Endothelial cell of coronary artery (primary cell): ENCODE measurements around the gene GRM6. TPM values are rescaled to one million over a fixed set of nuclear protein-coding genes. Genes with fewer than 3 reads are reported as not detected.

Source experiments
- total RNA-seq: library from RNA; depleted of rRNA; stranded (reverse); fragments of >200 nt; gene quantifications from 2 replicates; pipeline ENCODE4 v1.2.3, GENCODE V29; 2014

The GRM6 gene
- total RNA-seq = not detected in 2 replicates

DNA sequence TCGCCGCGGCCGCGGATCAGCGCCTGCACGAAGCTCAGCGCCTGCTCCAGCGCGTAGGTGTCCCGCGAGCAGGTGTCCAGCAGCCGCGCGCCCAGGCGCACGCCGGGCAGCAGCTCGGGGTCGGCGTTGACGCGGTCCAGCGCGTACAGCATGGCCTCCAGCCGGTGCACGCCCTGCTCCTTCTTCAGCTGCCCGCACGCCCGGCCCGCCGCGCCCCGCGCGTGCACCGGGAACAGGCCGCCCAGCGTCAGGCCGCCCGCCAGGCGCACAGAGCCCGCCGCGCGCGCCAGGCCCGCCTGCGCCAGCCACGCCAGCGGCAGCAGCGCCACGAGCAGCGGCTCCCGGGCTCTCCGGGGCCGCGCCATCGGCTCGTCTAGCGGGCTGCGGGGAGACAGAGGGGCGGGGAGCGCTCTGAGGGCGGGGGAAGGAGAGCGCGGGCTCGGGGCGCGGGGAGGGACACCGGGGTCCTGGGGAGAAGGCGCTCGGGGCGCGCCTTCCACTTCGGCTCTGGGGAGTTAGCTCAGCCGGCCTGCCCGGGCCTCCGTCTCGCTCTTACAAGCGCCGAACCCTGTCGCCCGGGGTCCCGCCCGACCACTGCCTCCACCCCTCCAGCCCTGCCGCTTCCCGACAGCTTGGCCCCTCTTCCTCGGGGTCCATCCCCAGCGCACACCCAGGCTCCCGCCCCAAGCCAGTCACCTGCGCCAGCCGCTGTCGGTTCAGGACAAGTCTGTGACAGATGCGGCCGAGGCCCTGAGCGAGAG, at the start of gene GRM6:
GRM6 (minus strand) TSS at position 741 of the 761 bp plus-strand sequence; CDS start at position 365, 376 bp downstream.

DNA sequence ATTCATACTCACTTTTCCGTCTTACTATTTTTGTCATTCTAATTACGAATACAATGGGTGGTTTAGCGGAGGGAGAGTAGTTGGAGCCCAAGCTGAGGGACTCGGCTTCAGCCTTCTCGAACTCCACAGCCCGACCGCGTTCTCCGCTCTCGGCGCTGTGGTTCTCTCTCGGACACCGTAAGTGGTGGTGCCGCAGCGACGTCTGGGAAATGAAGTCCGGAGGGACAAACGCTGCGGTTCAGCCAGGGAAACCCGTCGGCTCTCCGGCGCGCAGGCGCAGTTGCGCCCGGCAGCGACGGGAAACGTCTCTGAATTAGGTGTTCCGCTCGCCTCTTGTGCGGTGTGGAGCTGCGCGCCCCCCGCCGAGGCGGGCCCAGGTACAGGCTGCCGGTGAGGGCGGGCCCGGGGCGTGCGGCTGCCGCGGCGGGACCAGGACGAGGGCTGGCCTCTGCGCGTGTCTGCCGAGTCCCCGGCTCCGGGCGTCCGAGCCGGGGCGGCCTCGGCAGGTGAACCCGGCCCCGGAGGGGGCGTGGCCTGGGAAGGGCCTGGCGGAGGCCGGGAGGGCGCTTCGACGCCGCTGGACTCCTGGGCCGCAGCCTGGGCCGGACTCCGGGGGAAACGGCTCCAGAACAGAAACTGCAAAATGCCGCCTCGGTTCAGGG, 28.5 kb upstream of the GRM6 start, which contains the start of gene ZNF879:
ZNF879 (plus strand) TSS at position 277 of the 662 bp plus-strand sequence. CDS start 1,201 bp downstream, outside the sequence.

DNA sequence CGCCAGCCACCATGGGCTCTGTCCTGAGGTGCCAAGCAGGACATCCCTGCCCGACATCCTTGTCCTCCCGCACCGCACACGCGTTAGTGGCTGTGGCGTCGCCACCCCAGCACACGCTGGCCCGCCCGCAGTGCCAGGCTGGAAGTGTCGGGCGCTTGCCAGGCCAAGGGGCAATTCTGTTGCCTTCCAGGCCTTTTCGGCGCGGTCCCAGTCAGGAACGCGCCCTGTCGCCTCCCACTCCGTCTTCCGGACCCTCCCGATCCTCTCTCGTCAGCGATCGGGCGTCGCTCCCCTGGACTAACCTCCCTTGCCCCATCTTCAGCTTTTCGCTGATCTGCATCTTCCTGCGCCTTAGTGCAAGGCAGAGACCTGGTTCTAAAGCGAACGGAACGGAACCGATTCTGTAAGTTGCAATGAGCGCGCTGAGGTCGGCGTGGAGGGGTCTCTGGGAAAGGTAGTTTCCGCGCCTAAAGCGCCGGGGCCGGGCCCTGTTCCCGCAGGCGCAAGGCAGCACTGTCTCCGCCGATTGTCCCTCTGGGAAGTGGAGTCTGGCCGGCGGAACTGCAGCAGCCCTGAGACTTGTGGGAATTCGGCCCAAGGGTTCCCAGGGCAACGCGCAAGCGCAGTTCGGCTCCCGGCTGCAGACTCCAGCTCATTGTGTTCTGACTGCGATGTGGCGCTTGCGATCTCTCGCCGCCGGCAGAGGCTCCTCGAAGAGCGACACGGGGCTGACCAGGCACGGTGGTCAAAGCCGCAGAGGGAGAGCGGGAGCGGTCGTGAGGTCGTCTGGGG, 54.4 kb downstream of the GRM6 start, which contains the start of gene ZNF454:
ZNF454 (plus strand) TSS at position 630 of the 792 bp plus-strand sequence. CDS start 1,594 bp downstream, outside the sequence.

Other genes starting within 250 kb of the GRM6 start
- gene ZNF354B, start 135.4 kb downstream of the GRM6 start, total RNA-seq = 6.1 and 12.0 TPM in 2 replicates
- 0.18 and 0.66 TPM in 2 replicates for gene ZFP2, start 99.4 kb downstream of the GRM6 start, total RNA-seq
- 1.2 TPM in 1 of 2 replicates, not detected in the other for gene ZNF454, start 54.1 kb downstream of the GRM6 start, total RNA-seq
- gene ZNF879, start 28.5 kb upstream of the GRM6 start, total RNA-seq = 2.8 and 5.6 TPM in 2 replicates
- 4.0 and 7.6 TPM in 2 replicates for gene ZNF354C, start 65.1 kb upstream of the GRM6 start, total RNA-seq